Airway epithelial cell (primary cell): Measurements from ENCODE around the gene TRMT2A. TPM values are rescaled to one million over a fixed set of nuclear protein-coding genes. Genes with fewer than 3 reads are reported as not detected.

Experiments used
- total RNA-seq: library from RNA; depleted of rRNA; stranded (reverse); fragments of >200 nt; gene quantifications from 2 replicates; pipeline ENCODE4 v1.2.3, GENCODE V29; 2015

The TRMT2A gene
- 30.1 and 39.7 TPM in 2 replicates for total RNA-seq

DNA sequence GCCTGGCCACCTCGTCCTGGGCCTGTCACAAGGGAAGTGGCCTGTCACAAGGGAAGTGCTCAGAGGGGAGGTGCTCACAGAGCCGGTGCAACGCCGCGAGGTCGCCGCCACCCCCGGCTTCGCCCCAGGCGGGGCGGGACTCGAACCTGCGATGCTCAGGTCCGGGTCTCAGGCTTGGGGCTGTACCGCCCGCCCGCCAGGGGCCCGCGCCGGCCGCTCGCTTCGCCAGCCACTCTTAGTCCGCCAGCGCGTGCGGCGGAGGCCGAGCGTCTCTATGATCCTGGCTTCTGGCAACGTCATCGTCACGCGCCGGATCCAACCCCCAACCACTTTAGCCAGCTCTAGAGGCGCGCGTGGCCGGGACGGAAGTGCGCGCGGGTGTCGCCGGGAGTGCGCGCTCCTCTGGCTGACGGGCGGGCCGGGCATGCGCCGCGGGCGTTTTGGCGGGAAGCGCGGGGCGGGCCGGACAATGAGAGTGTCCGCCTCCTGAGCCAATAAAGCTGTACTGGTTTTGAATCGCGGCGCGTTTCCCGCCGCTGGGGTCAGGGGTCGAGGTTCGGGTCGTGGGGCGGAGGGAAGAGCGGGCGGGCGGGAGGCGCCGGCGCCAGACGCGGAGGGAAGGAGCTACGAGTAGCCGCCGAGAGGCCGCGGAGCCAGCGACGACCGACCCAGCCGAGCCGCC, at the start of gene TRMT2A:
Gene TRMT2A, minus strand, starts transcription at position 276 of the 682 bp plus-strand sequence. CDS start 320 bp downstream, outside the sequence.

DNA sequence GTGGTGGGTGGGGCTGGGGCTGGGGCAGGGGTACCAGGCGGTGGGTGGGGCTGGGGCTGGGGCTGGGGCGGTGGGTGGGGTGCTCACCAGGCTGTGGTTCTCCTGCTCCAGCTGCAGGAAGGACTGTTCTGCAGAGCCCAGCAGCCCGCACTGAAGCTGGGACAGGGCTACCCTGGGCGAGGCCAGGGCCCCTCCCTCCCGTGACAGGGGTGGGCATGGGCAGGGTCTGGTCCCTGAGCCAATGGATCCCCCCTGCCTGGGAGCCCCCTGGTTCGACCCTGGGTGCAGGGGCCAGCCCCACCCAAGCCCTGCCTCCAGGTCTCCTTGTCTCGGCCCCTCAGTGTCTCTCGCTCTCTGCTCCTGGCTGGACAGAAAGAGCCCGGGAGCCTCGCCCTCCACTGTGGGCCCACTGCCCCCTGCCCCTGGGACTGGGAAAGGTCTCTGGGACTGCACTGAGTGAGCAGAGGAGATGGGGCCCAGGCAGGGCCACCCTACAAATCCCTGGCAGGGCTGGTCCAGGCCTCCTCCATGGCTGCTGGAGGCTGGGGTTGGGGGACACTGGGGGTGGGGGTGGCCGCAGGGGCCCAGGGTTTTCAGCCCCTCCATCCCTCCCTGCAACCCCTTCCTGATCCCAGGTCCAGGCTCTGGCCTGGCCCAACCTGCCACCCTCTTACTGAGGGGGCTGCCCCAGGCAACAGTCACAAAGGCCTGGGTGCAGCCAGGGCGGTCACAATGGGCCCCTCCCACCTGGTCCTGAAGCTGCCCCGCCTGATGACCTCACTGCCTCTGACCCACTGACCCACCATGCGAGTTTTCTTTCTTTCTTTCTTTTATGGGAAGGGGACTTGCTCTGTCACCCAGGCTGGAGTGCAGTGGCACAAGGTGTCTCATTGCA, 33.6 kb upstream of the TRMT2A start, which contains the start of gene CCDC188:
Gene CCDC188, minus strand, starts transcription at position 675 of the 895 bp plus-strand sequence. Its CDS starts 69 bp downstream, at position 606.

GRCh38 chr22:20131597-20131858, 14.5 kb upstream of the TRMT2A start, which contains the start of gene ZDHHC8:
Gene ZDHHC8, plus strand, starts transcription at chr22:20131804. Its CDS starts 144 bp downstream, at chr22:20131948.

GRCh38 chr22:20115691-20116375, 1.2 kb downstream of the TRMT2A start, which contains the start of gene RANBP1:
Gene RANBP1, plus strand, starts transcription at chr22:20116104. Its CDS starts 81 bp downstream, at chr22:20116185.

GRCh38 chr22:20079745-20080444, 37.1 kb downstream of the TRMT2A start, which contains the start of gene DGCR8:
Gene DGCR8, plus strand, starts transcription at chr22:20080241. Its CDS starts 5,723 bp downstream, at chr22:20085964.

Other genes starting within 250 kb of the TRMT2A start
- gene COMT, start 175.5 kb downstream of the TRMT2A start, total RNA-seq, result 281 and 359 TPM in 2 replicates
- gene TXNRD2, start 175.4 kb downstream of the TRMT2A start, total RNA-seq, result 14.1 and 21.9 TPM in 2 replicates
- gene ARVCF, start 100.4 kb downstream of the TRMT2A start, total RNA-seq, result 16.7 and 19.0 TPM in 2 replicates
- 17.0 and 18.9 TPM in 2 replicates for gene TANGO2, start 96.1 kb downstream of the TRMT2A start, total RNA-seq
- 12.4 and 16.1 TPM in 2 replicates for gene DGCR8, start 37.0 kb downstream of the TRMT2A start, total RNA-seq
- gene RANBP1, start 1.1 kb downstream of the TRMT2A start, total RNA-seq, result 639 and 758 TPM in 2 replicates
- 13.1 and 18.4 TPM in 2 replicates for gene ZDHHC8, start 14.6 kb upstream of the TRMT2A start, total RNA-seq
- gene CCDC188, start 33.8 kb upstream of the TRMT2A start, total RNA-seq, result not detected in 2 replicates
- 7.0 and 12.4 TPM in 2 replicates for gene RTN4R, start 151.1 kb upstream of the TRMT2A start, total RNA-seq
- 51.1 and 52.6 TPM in 2 replicates for gene DGCR6L, start 202.8 kb upstream of the TRMT2A start, total RNA-seq